ENCODE results near the gene SEC24D.

GRCh38 chr4:118784776-118785175 is 51.1 kb downstream of the SEC24D start:
- TF ChIP-seq GATA2 (IDR thresholded peaks at IDR 0.05; ENCODE audit: low read depth, low read length) (no peak), GATA3 (IDR thresholded peaks at IDR 0.05; ENCODE audit: low read depth, low read length) (no peak)
